GM21737 (cell line): ENCODE measurements around the gene NUDT8.
"Not testable (repeated sequence)": the region's sequence is repeated elsewhere in the genome, so short reads cannot be mapped to it uniquely, and the experiment has no call there.

Source experiments
- ATAC-seq: cut with Tn5 transposase; IDR thresholded peaks from one replicate; pipeline ENCODE4 v1.9.1; 2021; ENCODE audit warnings: mild to moderate bottlenecking, moderate library complexity; ENCODE audit not compliant: unreplicated experiment

Gene NUDT8

DNA sequence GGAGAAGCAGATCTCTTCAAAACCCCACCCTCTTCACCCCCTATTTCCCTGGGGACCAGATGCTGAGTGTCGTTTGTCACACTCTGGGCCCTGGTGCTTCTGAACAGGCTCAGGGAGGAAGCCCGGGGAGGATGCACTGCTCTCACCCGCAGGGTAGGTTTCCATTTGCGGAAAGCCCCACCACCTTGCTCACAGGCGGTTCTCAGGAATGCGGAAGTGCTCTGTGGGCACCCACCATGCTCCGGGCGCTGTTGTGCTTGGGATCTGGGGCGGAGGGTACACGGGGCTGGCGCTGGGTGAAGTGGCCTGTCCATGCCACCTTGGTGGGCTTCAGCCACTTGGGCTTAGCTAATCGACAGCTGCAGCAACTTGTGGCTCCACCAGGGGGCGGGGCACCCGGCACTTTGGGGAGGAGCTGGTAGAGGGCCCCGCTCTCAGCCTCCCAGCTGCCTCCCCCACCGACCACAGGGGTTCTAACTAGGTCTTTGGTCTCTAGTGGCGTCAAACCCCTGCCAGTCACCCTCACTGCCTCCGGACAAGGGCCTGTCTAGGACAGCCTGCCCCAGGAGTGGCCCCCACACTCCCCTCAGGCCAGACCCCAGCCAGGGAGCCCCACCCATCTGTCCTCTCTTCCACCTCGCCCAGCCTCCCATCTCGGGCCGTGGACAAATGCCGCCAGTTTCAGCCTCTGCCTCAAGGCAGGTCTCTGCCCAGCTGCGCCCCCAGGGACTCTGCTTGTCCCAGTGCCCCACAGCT lies 15.6 kb downstream of the NUDT8 start:
- ATAC-seq, result peak; percentile 72

- no peak for ATAC-seq
These were observed 16.3 kb downstream of the NUDT8 start for GRCh38 chr11:67613313-67613959.

DNA sequence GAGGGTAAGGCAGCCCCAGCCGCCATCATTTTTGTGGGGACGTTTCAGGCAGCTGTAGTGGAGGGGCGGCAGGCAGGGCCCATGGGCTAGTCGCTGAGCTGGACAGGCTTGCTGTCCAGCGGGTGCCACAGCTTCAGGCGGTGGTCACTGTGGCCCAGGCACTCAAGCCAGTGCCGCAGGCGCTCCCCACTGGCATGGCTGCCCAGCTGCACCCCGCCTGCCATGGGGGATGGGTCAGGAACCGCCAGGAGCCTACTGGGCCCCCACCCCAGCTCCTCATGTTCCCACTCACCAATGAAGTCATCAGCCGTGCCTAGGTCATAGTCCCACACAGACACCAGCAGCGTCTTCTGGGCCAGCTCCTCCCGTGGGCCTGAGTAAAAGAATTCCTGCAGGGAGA lies 17.0 kb downstream of the NUDT8 start:
- ATAC-seq, result no peak

DNA sequence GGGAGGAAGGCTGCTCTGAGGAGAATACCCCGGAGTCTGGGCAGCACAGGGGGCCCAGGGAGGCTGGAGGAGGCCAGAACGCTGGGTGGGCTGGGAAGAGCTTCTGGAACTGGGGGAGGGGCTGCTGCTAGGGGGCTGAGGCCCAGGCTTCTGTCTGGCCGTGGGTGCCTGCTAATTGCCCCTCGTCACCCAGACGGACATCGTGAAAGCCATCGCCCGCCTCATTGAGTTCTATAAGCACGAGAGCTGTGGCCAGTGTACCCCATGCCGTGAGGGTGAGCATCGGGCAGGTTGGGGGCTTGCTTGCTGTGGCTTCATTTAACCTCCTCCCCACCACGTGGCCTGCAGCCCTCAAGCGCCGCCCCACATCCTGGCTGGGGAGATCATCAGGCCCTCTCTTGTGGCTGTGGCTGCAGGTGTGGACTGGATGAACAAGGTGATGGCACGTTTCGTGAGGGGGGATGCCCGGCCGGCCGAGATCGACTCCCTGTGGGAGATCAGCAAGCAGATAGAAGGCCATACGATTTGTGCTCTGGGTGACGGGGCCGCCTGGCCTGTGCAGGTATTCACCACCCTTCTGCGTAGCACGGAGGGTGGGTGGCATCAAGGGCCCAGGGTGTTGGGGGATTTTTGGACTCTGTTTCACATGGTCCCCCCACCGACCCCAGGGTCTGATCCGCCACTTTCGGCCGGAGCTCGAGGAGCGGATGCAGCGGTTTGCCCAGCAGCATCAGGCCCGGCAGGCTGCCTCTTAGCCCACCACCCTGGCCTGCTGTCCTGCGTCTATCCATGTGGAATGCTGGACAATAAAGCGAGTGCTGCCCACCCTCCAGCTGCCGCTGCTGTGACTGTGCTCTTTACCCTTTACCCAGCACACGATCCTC lies 17.8 kb downstream of the NUDT8 start:
- no peak for ATAC-seq

GRCh38 chr11:67611165-67611564 lies 18.6 kb downstream of the NUDT8 start:
- ATAC-seq, result no peak

DNA sequence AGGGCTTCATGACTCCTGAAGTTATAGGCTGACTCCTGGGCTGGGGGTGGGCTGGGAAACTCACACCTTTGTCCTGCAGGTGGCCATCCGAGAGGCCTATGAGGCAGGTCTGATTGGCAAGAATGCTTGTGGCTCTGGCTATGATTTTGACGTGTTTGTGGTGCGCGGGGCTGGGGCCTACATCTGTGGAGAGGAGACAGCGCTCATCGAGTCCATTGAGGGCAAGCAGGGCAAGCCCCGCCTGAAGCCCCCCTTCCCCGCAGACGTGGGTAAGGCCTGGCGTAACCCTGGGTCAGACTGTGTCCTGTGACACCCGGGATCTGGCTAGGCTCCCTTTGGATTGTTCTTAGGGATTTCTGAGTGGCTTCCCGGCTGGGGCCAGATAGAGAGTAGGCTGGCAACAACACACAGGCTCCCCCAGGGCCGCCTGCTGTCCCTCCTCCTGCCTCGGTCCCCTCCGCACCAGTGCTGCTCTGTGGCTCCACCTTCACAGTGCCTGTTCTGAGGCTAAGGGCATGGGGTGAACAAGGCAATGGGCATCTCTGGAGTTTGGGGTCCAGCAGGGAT lies 19.4 kb downstream of the NUDT8 start:
- no peak for ATAC-seq

- ATAC-seq, result no peak
These were observed 20.4 kb downstream of the NUDT8 start for GRCh38 chr11:67609316-67609715.

DNA sequence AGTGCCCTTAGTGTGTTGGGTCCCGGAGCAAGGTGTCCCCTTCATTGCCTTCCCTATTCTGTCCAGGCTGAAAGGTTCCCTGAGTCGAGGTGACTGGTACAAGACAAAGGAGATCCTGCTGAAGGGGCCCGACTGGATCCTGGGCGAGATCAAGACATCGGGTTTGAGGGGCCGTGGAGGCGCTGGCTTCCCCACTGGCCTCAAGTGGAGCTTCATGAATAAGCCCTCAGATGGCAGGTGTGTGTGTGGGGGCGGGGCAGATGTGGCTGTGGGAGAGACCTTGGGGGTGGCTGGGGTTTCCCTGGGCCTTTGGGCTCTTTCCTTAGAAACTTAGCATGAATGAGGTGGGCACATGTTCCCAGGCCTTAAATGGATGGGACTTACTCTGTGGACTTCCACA lies 21.3 kb downstream of the NUDT8 start:
- ATAC-seq, result no peak

- no peak for ATAC-seq
These were observed 22.2 kb downstream of the NUDT8 start for GRCh38 chr11:67607507-67607906.

- peak; percentile 94 for ATAC-seq
These were observed 23.0 kb downstream of the NUDT8 start, which contains the start of gene NDUFV1 for GRCh38 chr11:67606492-67607295. Gene NDUFV1, plus strand, starts transcription at chr11:67606936. Its CDS starts 69 bp downstream, at chr11:67607005.

DNA sequence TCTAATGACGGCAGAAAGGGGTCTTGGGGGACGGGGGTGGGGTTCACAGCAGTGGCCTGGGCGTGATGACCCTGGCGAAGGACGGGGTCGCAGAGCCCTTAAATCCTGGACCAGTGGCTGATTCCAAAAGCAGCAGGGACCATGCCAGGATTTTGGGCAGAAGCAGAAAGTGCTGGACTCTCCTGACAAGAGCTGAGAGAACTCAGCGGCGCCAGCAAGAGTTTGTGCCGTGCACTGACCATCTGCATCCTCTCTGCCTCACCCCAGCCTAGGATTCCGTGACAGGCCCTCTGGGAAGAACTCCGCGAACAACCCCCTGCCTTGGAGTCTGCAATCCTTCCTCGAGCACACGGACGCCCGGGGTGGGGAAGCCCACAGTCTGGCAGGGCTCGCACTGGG lies 23.6 kb downstream of the NUDT8 start:
- ATAC-seq, result no peak

- ATAC-seq, result no peak
These were observed 24.3 kb downstream of the NUDT8 start for GRCh38 chr11:67605231-67606011.

GRCh38 chr11:67604815-67605214 lies 24.9 kb downstream of the NUDT8 start:
- ATAC-seq, result no peak

DNA sequence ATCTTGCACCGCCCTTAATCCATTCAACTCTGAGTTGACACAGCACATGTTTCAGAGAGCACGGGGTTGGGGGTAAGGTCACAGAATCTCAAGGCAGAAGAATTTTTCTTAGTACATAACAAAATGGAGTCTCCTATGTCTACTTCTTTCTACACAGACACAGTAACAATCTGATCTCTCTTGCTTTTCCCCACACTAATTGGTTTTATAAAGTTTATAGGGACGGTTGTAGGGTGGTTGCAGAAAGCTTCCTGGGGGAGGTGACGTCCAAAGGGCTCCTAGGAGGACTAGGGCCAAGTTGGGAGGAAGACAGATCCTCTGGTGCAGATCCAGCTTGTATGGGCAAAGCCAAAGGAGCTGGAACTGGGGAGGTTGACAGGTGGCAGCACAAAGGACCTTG lies 25.6 kb downstream of the NUDT8 start:
- ATAC-seq, result not testable (repeated sequence)

DNA sequence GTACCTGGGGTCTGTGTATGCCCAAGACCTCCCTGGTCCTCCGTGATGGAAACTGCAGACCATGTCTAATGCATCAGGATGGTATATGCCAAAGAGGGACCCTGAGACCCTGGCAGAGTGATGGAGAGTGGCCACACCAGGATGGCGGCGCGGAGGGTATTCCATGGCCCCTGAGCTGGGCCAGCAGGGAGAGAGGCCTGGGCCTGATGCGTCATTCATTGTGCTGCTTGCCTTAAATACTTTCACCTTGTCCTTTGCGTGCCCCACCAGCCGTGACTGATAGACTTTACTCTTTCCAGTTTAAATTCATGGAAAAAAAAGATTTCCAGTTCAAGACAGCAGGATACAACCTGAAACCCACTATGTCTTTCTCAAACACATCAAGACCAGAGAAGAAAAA lies 28.6 kb downstream of the NUDT8 start:
- no peak for ATAC-seq

DNA sequence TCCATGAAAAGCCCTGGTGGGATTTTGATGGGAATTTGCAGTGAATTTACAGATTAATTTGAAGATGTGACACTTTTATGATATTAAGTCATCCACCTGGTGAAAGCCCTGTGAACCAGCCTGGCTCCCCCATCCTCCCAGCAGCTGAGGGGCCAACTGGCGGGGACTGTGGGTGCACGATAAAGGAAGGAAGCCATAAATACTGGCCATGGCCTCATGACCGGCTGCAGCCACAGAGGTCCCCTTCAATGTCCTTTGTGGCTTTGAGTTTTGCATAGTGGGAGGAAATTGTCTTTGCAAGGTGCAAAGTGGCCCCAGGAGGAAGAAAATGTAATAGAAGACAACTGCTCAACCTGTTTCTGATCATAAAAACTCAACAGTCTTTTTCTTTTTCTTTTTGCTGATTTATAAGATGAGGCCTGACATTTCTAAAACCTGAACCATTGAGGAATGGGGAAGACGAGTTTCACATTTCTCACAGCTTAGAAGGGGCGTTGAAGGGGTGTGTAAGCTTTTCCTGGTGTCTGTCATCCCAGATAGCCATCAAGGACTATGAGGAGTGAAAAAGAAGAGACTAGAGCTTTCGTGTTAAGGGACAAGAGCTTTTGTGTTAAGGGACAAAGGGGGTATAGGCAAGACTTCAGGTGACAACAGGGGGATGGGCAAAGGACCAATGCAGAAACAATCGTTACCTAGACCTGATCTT lies 29.3 kb downstream of the NUDT8 start:
- ATAC-seq, result peak; percentile 76

GRCh38 chr11:67599149-67599548 lies 30.6 kb downstream of the NUDT8 start:
- ATAC-seq, result no peak

DNA sequence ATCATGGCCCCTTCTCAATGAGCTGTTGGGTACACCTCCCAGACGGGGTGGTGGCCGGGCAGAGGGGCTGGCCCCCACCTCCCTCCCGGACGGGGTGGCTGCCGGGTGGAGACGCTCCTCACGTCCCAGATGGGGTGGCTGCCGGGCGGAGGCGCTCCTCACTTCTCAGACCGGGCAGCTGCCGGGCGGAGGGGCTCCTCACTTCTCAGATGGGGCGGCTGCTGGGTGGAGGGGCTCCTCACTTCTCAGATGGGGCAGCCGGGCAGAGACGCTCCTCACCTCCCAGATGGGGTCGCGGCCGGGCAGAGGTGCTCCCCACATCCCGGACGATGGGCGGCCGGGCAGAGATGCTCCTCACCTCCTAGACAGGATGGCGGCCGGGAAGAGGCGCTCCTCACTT lies 31.8 kb downstream of the NUDT8 start:
- not testable (repeated sequence) for ATAC-seq

GRCh38 chr11:67597458-67597857 lies 32.3 kb downstream of the NUDT8 start:
- ATAC-seq, result not testable (repeated sequence)
